Osteocyte (in vitro differentiated cells): ENCODE results near the gene CIB4. TPM values are rescaled to one million over a fixed set of nuclear protein-coding genes. Genes with fewer than 3 reads are reported as not detected.
A peak's percentile ranks its signal among the peaks of the same experiment; 100 is the strongest.

ENCODE experiments used
- DNase-seq: peaks from one replicate; pipeline ENCODE4 v3.0.0; 2021; ENCODE audit warnings: mixed read lengths; ENCODE audit not compliant: unreplicated experiment; ENCODE audit errors: extremely low spot score
- H3K27ac Mint-ChIP-seq: one replicate; pipeline ENCODE4 v1.8.0; 2021; ENCODE audit warnings: mild to moderate bottlenecking, mixed read lengths; ENCODE audit not compliant: unreplicated experiment
- H3K27me3 Mint-ChIP-seq: one replicate; pipeline ENCODE4 v1.8.0; 2021; ENCODE audit warnings: mixed read lengths; ENCODE audit not compliant: unreplicated experiment
- H3K36me3 Mint-ChIP-seq: one replicate; pipeline ENCODE4 v1.8.0; 2021; ENCODE audit warnings: mixed read lengths; ENCODE audit not compliant: unreplicated experiment
- H3K4me1 Mint-ChIP-seq: one replicate; pipeline ENCODE4 v1.8.0; 2021; ENCODE audit warnings: mixed read lengths; ENCODE audit not compliant: unreplicated experiment
- H3K4me3 Mint-ChIP-seq: one replicate; pipeline ENCODE4 v1.8.0; 2021; ENCODE audit warnings: mild to moderate bottlenecking, moderate library complexity, mixed read lengths; ENCODE audit not compliant: unreplicated experiment
- H3K9me3 Mint-ChIP-seq: one replicate; pipeline ENCODE4 v1.8.0; 2021; ENCODE audit warnings: mixed read lengths; ENCODE audit not compliant: unreplicated experiment
- total RNA-seq: library from RNA; stranded (reverse); gene quantifications from 2 replicates; pipeline ENCODE4 v1.2.1, GENCODE V29; 2021
- TF ChIP-seq, protein P1 (sequence below): fragments of 200-600 bp; sonication (generic); IDR thresholded peaks from 2 replicates; pipeline ENCODE4 v1.5.0; 2021; ENCODE audit warnings: antibody characterized with exemption, mild to moderate bottlenecking, moderate library complexity

CIB4 gene
- total RNA-seq, 1 donor from 2014 or later = not detected

DNA sequence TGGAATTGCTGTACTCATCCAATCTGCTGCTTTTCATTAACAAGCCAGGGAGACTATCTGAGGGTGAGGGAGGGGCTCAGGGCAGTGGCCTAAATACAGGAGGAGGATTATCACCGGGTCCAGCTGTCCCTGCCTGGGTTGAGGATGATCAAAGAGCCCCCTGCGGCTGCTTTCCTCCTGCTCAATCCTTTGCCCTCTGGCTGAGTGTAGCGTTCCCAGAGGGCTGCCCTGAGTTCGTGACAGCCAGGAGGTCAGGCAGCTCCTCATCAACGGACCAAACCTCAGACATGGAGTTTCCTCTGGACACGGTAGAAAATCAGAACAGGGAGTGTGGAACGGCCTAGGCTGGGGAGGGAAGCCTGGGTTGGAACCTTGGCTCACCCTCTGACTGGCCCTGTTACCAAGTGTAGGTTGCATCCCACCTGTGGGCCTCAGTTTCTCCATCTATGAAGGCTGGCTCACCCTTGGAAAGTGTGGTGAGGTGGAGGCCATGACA is 23.5 kb downstream of the CIB4 start:
- peak; percentile 32 for DNase-seq
- Mint-ChIP-seq H3K9me3 (no peaks in the 10 kb centered on the region), H3K27ac (no peak overlapping the region), H3K4me3 (no peak overlapping the region), H3K36me3 (no peaks in the 10 kb centered on the region), H3K27me3 (peaks cover 53% of the 10 kb centered on the region), H3K4me1 (peaks cover 26% of the 10 kb centered on the region)
- TF ChIP-seq, protein P1, sequence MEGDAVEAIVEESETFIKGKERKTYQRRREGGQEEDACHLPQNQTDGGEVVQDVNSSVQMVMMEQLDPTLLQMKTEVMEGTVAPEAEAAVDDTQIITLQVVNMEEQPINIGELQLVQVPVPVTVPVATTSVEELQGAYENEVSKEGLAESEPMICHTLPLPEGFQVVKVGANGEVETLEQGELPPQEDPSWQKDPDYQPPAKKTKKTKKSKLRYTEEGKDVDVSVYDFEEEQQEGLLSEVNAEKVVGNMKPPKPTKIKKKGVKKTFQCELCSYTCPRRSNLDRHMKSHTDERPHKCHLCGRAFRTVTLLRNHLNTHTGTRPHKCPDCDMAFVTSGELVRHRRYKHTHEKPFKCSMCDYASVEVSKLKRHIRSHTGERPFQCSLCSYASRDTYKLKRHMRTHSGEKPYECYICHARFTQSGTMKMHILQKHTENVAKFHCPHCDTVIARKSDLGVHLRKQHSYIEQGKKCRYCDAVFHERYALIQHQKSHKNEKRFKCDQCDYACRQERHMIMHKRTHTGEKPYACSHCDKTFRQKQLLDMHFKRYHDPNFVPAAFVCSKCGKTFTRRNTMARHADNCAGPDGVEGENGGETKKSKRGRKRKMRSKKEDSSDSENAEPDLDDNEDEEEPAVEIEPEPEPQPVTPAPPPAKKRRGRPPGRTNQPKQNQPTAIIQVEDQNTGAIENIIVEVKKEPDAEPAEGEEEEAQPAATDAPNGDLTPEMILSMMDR = no peak

DNA sequence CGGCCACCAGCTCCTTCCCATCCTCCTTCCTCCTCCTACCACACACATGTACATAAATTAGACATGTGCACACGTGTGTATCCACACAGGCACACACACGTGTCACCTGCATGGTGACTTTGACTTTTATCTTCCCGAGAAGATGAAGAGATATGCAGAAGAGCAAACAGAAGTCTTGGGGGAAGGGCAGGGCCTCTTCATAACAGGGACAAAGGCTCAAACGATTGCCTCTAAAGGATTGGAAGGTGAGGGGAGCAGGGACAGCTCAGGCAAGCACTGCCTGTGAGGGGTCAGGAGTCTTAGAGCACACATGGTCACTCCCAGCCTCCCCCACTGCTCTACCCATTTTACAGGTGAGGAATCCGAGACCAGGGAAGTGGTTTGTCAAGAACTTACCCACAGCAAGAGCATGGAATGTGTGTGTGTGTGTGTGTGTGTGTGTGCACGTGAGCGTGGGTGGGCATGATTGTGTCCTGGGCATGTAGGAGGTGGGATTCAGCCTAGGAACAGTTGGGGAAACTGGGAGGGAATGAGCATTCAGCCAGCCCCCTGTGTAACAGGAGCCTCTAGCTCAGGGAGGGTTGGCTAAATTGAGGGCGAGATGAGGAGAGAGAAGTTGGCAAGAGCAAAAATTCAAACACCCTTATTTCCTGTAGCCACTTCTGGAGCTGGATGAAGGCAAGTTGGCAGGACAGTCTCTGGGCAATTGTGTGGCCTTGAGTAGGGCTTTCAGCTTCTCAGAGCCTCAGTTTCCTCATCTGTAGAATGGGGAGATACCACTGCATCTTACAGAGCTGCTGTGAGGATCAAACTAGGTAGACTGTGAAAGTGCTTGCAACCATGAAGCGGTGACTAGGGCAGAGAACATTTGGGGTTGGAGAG is 24.2 kb downstream of the CIB4 start:
- DNase-seq = peak; percentile 32
- H3K4me1 Mint-ChIP-seq = peaks cover 31% of the 10 kb centered on the region
- H3K36me3 Mint-ChIP-seq = no peaks in the 10 kb centered on the region
- H3K27me3 Mint-ChIP-seq = peaks cover 55% of the 10 kb centered on the region
- TF ChIP-seq, protein P1 = no peak
- H3K4me3 Mint-ChIP-seq = no peak overlapping the region
- H3K9me3 Mint-ChIP-seq = no peaks in the 10 kb centered on the region
- H3K27ac Mint-ChIP-seq = no peak overlapping the region

DNA sequence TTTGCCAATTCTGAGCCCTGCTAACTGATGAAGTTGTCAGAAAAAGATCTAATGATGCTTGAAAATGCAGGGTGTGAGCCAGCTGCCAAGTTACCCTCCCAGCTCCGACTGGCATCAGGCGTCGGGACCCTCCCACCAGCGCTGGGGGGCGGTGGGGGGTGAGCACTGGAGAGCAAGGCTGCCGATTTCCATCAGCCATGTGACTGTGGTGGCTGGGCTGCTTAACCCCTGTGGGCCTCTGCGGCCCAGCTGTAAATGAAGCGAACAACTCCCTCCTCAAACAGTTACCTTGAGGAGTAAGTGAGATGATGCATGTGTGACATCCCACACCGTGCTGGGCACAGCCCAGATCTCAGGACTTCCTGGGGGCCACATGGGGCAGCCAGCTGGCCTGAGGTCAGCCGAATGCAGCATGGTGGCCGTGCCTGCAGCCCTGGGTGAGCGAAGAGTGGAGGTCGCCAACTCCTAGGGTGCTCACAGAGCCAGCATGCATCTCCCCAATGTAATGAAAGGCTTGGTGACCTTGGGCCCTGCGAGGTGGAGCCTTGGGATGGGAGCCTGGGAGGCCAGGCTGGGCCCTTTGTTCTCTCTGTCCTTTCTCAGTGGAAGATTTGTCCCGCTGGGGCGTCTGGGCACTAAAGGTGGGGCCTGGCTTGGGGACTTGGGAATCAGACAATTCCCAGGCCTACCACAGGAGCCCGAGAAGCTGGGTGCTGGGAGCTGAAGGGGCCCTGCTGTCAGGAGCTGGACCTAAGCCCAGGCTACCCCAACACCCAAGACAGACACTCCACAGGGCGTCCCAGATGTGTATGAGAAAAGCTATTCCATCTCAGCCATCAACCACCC is 25.1 kb downstream of the CIB4 start:
- Mint-ChIP-seq H3K4me3 (no peak overlapping the region), H3K9me3 (no peaks in the 10 kb centered on the region), H3K4me1 (peaks cover 35% of the 10 kb centered on the region), H3K27ac (no peak overlapping the region), H3K36me3 (no peaks in the 10 kb centered on the region), H3K27me3 (peaks cover 60% of the 10 kb centered on the region)
- peak; percentile 75 for DNase-seq
- TF ChIP-seq, protein P1 = no peak

DNA sequence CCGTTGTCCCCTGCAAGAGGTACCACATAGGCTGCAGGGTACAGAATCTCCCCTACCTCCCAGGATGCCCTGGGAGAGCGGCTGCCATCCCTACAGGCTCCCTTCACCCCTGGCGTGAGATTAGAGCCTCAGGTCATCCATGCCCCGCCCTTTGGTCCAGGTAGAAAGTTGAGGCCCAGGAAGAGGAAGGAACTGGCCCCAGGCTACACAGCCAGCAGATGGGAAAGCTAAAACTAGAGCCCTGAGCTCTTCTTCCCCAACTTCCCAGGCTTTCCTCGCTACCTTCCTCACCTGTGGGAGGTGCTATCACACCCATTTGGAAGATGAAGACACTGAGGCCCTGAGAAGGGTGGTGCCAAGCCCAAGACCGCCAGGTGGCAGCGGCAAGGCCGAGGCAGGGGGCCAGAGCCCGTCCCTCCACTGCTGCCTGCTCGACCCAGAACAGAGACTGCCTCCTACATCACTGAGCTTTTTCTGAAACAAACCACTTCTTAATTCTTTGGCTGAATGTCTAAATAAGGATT is 25.8 kb downstream of the CIB4 start:
- H3K27me3 Mint-ChIP-seq = peaks cover 60% of the 10 kb centered on the region
- peaks cover 38% of the 10 kb centered on the region for H3K4me1 Mint-ChIP-seq
- DNase-seq = peak; percentile 60
- no peaks in the 10 kb centered on the region for H3K36me3 Mint-ChIP-seq
- TF ChIP-seq, protein P1 = no peak
- H3K4me3 Mint-ChIP-seq = no peak overlapping the region
- no peak overlapping the region for H3K27ac Mint-ChIP-seq
- H3K9me3 Mint-ChIP-seq = no peaks in the 10 kb centered on the region
